RPMI7951 (cell line): ENCODE results near the gene LRRC61. TPM values are rescaled to one million over a fixed set of nuclear protein-coding genes. Genes with fewer than 3 reads are reported as not detected.

ENCODE experiments used
- DNase-seq: peaks from one replicate; pipeline ENCODE4 v3.0.0-alpha.2; 2012; ENCODE audit warnings: low read depth
- total RNA-seq: library from RNA; depleted of rRNA; stranded (reverse); fragments of >200 nt; shearing (Covaris generic); gene quantifications from 2 replicates; pipeline ENCODE4 v1.2.3, GENCODE V29; 2014

The LRRC61 gene
- total RNA-seq, 1 experiment from 2014 or later: 7.9 TPM

- no peak for DNase-seq
These were observed 48.2 kb downstream of the LRRC61 start for GRCh38 chr7:150371131-150371995.

GRCh38 chr7:150371996-150372270, 48.8 kb downstream of the LRRC61 start:
- DNase-seq: no peak

GRCh38 chr7:150372271-150373048, 49.3 kb downstream of the LRRC61 start:
- no peak for DNase-seq

GRCh38 chr7:150373049-150373801, 50.1 kb downstream of the LRRC61 start:
- DNase-seq: no peak

GRCh38 chr7:150374026-150374425, 50.9 kb downstream of the LRRC61 start:
- DNase-seq: no peak

- no peak for DNase-seq
These were observed 51.3 kb downstream of the LRRC61 start for GRCh38 chr7:150374472-150374871.

GRCh38 chr7:150375662-150376521, 52.7 kb downstream of the LRRC61 start:
- no peak for DNase-seq

- no peak for DNase-seq
These were observed 53.4 kb downstream of the LRRC61 start for GRCh38 chr7:150376560-150376959.

GRCh38 chr7:150377196-150377595, 54.0 kb downstream of the LRRC61 start:
- DNase-seq: no peak

- no peak for DNase-seq
These were observed 54.5 kb downstream of the LRRC61 start for GRCh38 chr7:150377635-150378034.

GRCh38 chr7:150378115-150378852, 55.1 kb downstream of the LRRC61 start:
- peak; percentile 91 for DNase-seq

GRCh38 chr7:150378853-150379440, 55.8 kb downstream of the LRRC61 start, which contains the start of gene ZNF775:
TSS of gene ZNF775 (plus strand) at chr7:150379330. CDS start at chr7:150388471, 9,141 bp downstream.
- DNase-seq: peak; percentile 95

- peak; percentile 43 for DNase-seq
These were observed 56.6 kb downstream of the LRRC61 start for GRCh38 chr7:150379441-150380379.

GRCh38 chr7:150380463-150380862, 57.3 kb downstream of the LRRC61 start:
- DNase-seq: no peak

GRCh38 chr7:150381096-150381495, 57.9 kb downstream of the LRRC61 start:
- no peak for DNase-seq

GRCh38 chr7:150381785-150382122, 58.6 kb downstream of the LRRC61 start:
- no peak for DNase-seq

GRCh38 chr7:150382123-150382843, 59.1 kb downstream of the LRRC61 start:
- no peak for DNase-seq

- DNase-seq: no peak
These were observed 59.7 kb downstream of the LRRC61 start for GRCh38 chr7:150382844-150383225.
